Measurements from ENCODE around the gene NCK1. TPM values are rescaled to one million over a fixed set of nuclear protein-coding genes. Genes with fewer than 3 reads are reported as not detected.

NCK1 gene
- total and polyA plus RNA-seq, 2 of the 13 experiments (the other 11 are each of a cell fraction or from before 2014, with no cell fraction given), result 14.7 to 30.4 TPM

- TF ChIP-seq ZBTB42 (CRISPR knock-in tag; IDR thresholded peaks at IDR 0.05), result no peak
- peak; percentile 71; the same call in 1 of the 2 replicates for TF ChIP-seq ATF7-NPFF (CRISPR knock-in tag; IDR thresholded peaks at IDR 0.05; ENCODE audit: low read depth)
- no peak for TF ChIP-seq EZH2 (conservative IDR thresholded peaks at IDR 0.05; ENCODE audit: low read depth, low read length)
- TF ChIP-seq ZNF607 (CRISPR knock-in tag; IDR thresholded peaks at IDR 0.05; ENCODE audit: borderline replicate concordance), result no peak
- TF ChIP-seq DMTF1 (CRISPR knock-in tag; IDR thresholded peaks at IDR 0.05), result no peak
- no peak for TF ChIP-seq THAP8 (CRISPR knock-in tag; IDR thresholded peaks at IDR 0.05; ENCODE audit: borderline replicate concordance)
- no peak for TF ChIP-seq ZNF282 (IDR thresholded peaks at IDR 0.05; ENCODE audit: partially characterized antibody)
- TF ChIP-seq HNRNPL (IDR thresholded peaks at IDR 0.05; ENCODE audit: low read depth, low read length), result no peak
- TF ChIP-seq HIC2 (CRISPR knock-in tag; IDR thresholded peaks at IDR 0.05; ENCODE audit: low read depth), result no peak
- no peak for TF ChIP-seq ZNF616 (CRISPR knock-in tag; IDR thresholded peaks at IDR 0.05; ENCODE audit: low read depth)
- no peak for TF ChIP-seq ZKSCAN1 (IDR thresholded peaks at IDR 0.05; ENCODE audit: low read length)
- no peak for TF ChIP-seq ATRX (CRISPR knock-in tag; IDR thresholded peaks at IDR 0.05; ENCODE audit: borderline replicate concordance)
- TF ChIP-seq ZNF275 (CRISPR knock-in tag; IDR thresholded peaks at IDR 0.05; ENCODE audit: borderline replicate concordance), result no peak
- peak; percentile 69; the same call in 1 of the 2 replicates for TF ChIP-seq MXD1 (CRISPR knock-in tag; IDR thresholded peaks at IDR 0.05)
- TF ChIP-seq ATF3 (CRISPR knock-in tag; IDR thresholded peaks at IDR 0.05), result no peak
- 0 out of 2 replicates have a peak, but pooled peaks have one; percentile 57 for TF ChIP-seq BRF2 (CRISPR knock-in tag; IDR thresholded peaks at IDR 0.05)
- peak; percentile 71; the same call in 1 of the 2 replicates for TF ChIP-seq ZNF543 (CRISPR knock-in tag; IDR thresholded peaks at IDR 0.05)
- no peak for TF ChIP-seq TBL1XR1 (IDR thresholded peaks at IDR 0.05; ENCODE audit: borderline replicate concordance, low read length, partially characterized antibody)
- TF ChIP-seq HOXA9 (CRISPR knock-in tag; IDR thresholded peaks at IDR 0.05; ENCODE audit: borderline replicate concordance), result no peak
Observed at GRCh38 chr3:136819731-136820679, 42.0 kb upstream of the NCK1 start (continued).
